Measurements from ENCODE around the gene HOXD13. TPM values are rescaled to one million over a fixed set of nuclear protein-coding genes. Genes with fewer than 3 reads are reported as not detected.

Gene HOXD13
- total RNA-seq, 1 donor from 2014 or later: not detected

GRCh38 chr2:176105078-176105729, 12.7 kb downstream of the HOXD13 start:
- DNase-seq (ENCODE audit: extremely low read depth, low read depth, low spot score): no peak

- no peak for DNase-seq (ENCODE audit: extremely low read depth, low read depth, low spot score)
Measured at GRCh38 chr2:176105730-176106580, 13.4 kb downstream of the HOXD13 start.

GRCh38 chr2:176106581-176107539, 14.3 kb downstream of the HOXD13 start, which contains the start of gene HOXD11:
Gene HOXD11 (plus strand): TSS chr2:176107280. CDS start chr2:176107356, 76 bp downstream.
- no peak for DNase-seq (ENCODE audit: extremely low read depth, low read depth, low spot score)

- no peak for DNase-seq (ENCODE audit: extremely low read depth, low read depth, low spot score)
Measured at GRCh38 chr2:176107731-176108181, 15.2 kb downstream of the HOXD13 start.

GRCh38 chr2:176109192-176109901, 16.8 kb downstream of the HOXD13 start:
- DNase-seq (ENCODE audit: extremely low read depth, low read depth, low spot score): no peak

- no peak for DNase-seq (ENCODE audit: extremely low read depth, low read depth, low spot score)
Measured at GRCh38 chr2:176109946-176110345, 17.4 kb downstream of the HOXD13 start.

- DNase-seq (ENCODE audit: extremely low read depth, low read depth, low spot score): no peak
Measured at GRCh38 chr2:176110415-176111308, 18.1 kb downstream of the HOXD13 start.

GRCh38 chr2:176111309-176111663, 18.8 kb downstream of the HOXD13 start:
- no peak for DNase-seq (ENCODE audit: extremely low read depth, low read depth, low spot score)

GRCh38 chr2:176111846-176112374, 19.4 kb downstream of the HOXD13 start:
- DNase-seq (ENCODE audit: extremely low read depth, low read depth, low spot score): no peak

- DNase-seq (ENCODE audit: extremely low read depth, low read depth, low spot score): no peak
Measured at GRCh38 chr2:176112375-176113302, 20.1 kb downstream of the HOXD13 start.

GRCh38 chr2:176114120-176114929, 21.8 kb downstream of the HOXD13 start:
- DNase-seq (ENCODE audit: extremely low read depth, low read depth, low spot score): no peak

GRCh38 chr2:176114930-176115625, 22.6 kb downstream of the HOXD13 start:
- no peak for DNase-seq (ENCODE audit: extremely low read depth, low read depth, low spot score)

GRCh38 chr2:176115883-176116813, 23.6 kb downstream of the HOXD13 start, which contains the start of gene HOXD10:
Gene HOXD10 (plus strand): TSS chr2:176116778. CDS start chr2:176116834, 56 bp downstream.
- no peak for DNase-seq (ENCODE audit: extremely low read depth, low read depth, low spot score)

GRCh38 chr2:176117162-176117822, 24.8 kb downstream of the HOXD13 start:
- DNase-seq (ENCODE audit: extremely low read depth, low read depth, low spot score): no peak

All from glomerular endothelial cell (primary cell).